HFF-Myc (cell line): Measurements from ENCODE around the gene PEBP1.
A peak's percentile ranks its signal among the peaks of the same experiment; 100 is the strongest.

Source experiments
- DNase-seq: peaks from one replicate; pipeline ENCODE4 v3.0.0-alpha.2; 2011; ENCODE audit warnings: low read depth; ENCODE audit errors: extremely low read depth
- H3K4me3 ChIP-seq: replicated peaks from 2 replicates; pipeline ENCODE4 v1.5.1; 2011; ENCODE audit warnings: low read depth, mild to moderate bottlenecking, control low read depth, low read length
- TF ChIP-seq, protein P1 (sequence below): IDR thresholded peaks from 2 replicates; pipeline ENCODE4 v1.5.1; 2012; ENCODE audit warnings: mild to moderate bottlenecking, low read depth, low read length, control low read depth; ENCODE audit errors: missing control alignments

Gene PEBP1

GRCh38 chr12:118145113-118145797 is 9.3 kb downstream of the PEBP1 start:
- H3K4me3 ChIP-seq: no peak overlapping the region
- TF ChIP-seq, protein P1, sequence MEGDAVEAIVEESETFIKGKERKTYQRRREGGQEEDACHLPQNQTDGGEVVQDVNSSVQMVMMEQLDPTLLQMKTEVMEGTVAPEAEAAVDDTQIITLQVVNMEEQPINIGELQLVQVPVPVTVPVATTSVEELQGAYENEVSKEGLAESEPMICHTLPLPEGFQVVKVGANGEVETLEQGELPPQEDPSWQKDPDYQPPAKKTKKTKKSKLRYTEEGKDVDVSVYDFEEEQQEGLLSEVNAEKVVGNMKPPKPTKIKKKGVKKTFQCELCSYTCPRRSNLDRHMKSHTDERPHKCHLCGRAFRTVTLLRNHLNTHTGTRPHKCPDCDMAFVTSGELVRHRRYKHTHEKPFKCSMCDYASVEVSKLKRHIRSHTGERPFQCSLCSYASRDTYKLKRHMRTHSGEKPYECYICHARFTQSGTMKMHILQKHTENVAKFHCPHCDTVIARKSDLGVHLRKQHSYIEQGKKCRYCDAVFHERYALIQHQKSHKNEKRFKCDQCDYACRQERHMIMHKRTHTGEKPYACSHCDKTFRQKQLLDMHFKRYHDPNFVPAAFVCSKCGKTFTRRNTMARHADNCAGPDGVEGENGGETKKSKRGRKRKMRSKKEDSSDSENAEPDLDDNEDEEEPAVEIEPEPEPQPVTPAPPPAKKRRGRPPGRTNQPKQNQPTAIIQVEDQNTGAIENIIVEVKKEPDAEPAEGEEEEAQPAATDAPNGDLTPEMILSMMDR: no peak
- no peak for DNase-seq

DNA sequence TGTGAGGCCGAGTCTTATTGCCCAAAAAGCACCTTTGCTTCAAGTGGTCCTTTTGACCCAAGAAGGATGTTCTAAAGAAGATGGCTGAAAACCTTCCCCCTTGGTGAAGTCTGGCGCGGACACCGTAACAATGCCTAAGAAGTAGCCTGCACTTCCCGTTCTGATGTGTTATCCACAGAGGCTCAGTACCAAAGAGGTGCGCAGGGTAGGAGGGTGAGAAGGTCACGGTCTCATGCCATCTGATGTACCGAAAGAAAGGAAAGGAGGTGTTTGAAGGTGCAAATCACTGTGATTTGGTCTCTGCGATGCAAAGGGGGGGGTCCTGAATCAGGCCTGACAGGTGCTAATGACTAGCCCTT is 9.9 kb downstream of the PEBP1 start:
- no peak overlapping the region for H3K4me3 ChIP-seq
- no peak for DNase-seq
- TF ChIP-seq, protein P1: no peak

DNA sequence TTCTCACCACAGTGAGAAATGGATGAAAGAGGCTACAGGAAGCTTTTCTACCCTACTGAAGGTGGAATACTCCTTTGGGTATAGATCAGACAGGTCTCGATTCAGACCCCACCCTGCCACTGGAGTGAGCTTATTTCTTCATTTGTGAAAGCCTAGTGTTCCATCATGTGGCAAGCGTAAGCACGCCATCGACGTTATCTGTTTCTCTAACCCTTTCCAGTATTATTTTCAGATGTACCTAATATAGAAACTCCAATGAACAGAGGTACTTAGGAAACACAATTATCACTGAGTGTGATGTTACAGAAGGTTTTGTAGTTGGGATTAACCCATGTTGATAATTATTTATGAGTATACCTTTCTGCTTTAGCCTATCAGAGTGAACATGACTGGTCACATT is 12.4 kb downstream of the PEBP1 start:
- TF ChIP-seq, protein P1: no peak
- no peak overlapping the region for H3K4me3 ChIP-seq
- DNase-seq: no peak

DNA sequence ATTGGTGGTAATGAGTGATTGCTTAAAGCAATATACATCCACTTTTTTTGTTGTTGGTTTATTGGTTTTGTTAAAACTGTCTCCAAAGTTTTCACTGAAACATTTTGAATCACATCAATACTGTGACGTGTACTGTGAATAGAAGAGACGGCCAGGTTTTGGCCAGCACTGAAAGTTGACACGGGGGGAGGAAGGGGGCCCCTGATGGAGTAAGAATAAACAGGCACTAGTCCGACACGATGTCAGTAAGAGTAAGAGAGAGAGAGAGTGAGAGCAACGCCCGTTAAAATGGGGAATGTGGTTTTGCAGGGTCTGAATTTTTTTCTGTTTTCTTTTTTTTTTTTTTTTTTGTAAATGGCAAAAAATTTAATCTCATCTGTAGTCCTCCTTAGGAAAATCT is 14.7 kb downstream of the PEBP1 start:
- H3K4me3 ChIP-seq: no peak overlapping the region
- DNase-seq: no peak
- TF ChIP-seq, protein P1: no peak

DNA sequence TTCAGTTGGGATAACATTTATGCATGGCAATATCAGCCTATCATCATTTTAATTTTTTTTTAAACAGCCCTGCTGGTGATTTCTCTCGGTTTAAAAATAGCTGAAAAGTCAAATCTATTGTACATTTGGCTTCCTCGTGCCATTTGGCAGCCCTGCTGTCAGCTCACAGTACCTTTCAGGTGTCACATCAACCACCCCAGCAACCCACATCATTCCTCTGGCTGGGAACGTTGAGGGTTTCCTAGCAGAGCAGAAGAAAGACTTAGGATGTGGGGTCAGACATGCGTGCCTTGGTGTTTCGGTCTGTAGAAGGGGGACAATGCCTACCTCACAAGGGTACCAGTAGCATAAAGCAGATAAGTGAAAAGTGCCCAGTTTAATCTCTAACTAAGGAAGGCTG is 15.8 kb downstream of the PEBP1 start:
- no peak overlapping the region for H3K4me3 ChIP-seq
- no peak for DNase-seq
- TF ChIP-seq, protein P1: no peak

DNA sequence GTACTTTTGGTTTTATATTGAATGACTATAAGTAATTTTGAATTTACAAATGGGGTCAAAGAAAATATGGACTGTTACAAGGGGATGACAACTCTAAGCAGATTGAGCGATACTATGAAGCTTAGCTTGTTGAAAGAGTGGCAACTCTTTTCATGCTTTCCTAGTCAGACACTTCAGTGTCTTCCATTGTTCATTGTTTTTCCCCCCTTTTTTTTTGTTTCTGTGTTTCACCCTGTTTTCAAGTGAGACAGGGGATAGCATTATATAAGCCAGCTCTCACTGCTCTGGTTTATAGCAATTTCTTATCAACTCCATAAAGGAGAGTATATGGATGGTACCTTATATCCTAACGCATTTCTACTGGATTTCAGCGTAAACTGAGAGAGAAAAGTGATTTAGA is 24.6 kb downstream of the PEBP1 start:
- no peak for DNase-seq
- no peak overlapping the region for H3K4me3 ChIP-seq
- TF ChIP-seq, protein P1: no peak

DNA sequence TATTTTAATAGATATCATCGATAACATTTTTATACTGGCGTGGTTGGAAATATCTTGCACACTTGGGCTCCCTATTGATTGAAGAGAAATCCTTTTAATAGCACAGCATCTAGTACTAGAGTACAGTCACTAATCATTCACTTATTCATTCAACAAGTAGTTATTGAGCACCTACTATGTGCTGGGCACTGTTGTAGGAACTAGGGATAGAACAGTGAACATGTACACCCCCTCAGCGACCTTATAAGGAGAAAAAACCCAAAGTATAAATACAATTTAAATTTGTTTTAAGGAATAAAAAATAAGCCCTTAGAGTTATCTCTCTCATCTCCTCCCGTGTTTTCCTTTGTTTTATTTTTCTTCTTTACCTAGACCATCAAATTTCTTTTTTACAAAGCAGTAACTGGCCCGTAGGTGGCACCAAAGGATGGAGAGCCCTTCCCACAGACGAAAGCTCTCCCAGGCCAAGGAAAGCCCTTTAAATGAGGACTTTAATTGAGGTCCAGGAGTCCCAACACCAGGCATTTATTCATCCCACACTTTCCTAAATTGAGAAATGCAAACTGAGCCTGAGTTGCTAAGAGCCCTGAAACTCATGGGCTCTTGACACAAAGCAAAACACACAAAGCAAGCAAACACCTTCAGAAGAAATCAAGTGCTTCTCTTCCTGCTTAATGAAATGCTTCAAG is 29.0 kb downstream of the PEBP1 start:
- DNase-seq: no peak
- H3K4me3 ChIP-seq: no peak overlapping the region
- TF ChIP-seq, protein P1: peak; percentile 62
